Activated CD4-positive, alpha-beta T cell treated with anti-CD3 and anti-CD28 coated beads, Interleukin-2, amount 10 ng/mL, durations not matched to agents 7 days and 5 days (primary cell): ENCODE data around the gene EFNA4. TPM values are rescaled to one million over a fixed set of nuclear protein-coding genes. Genes with fewer than 3 reads are reported as not detected.

Experiments
- CTCF ChIA-PET: fragments of 350-600 bp; sonication (Branson Sonifier 250); formaldehyde crosslinking; loops from one replicate; lab custom pipeline; 2021; ENCODE audit warnings: antibody characterized with exemption; lab: Charles Lee
- POLR2A ChIA-PET: fragments of 350-600 bp; sonication (Branson Sonifier 250); formaldehyde crosslinking; loops from one replicate; lab custom pipeline; 2021; ENCODE audit warnings: antibody characterized with exemption; lab: Charles Lee
- DNase-seq: peaks from one replicate; pipeline ENCODE4 v3.0.0-alpha.2; 2020
- H3K27ac Mint-ChIP-seq: one replicate; pipeline ENCODE4 v1.8.0; 2021; ENCODE audit warnings: mild to moderate bottlenecking, moderate library complexity, mixed read lengths
- H3K27me3 Mint-ChIP-seq: one replicate; pipeline ENCODE4 v1.8.0; 2021; ENCODE audit warnings: mixed read lengths
- H3K36me3 Mint-ChIP-seq: one replicate; pipeline ENCODE4 v1.8.0; 2021; ENCODE audit warnings: low read depth, mixed read lengths
- H3K4me1 Mint-ChIP-seq: one replicate; pipeline ENCODE4 v1.8.0; 2021; ENCODE audit warnings: mixed read lengths
- H3K4me3 Mint-ChIP-seq: one replicate; pipeline ENCODE4 v1.8.0; 2021; ENCODE audit warnings: mild to moderate bottlenecking, moderate library complexity, mixed read lengths
- H3K9me3 Mint-ChIP-seq: one replicate; pipeline ENCODE4 v1.8.0; 2021; ENCODE audit warnings: mixed read lengths
- total RNA-seq, 2 experiments: library from RNA; stranded (reverse); gene quantifications; one replicate each; pipeline ENCODE4 v1.2.3, GENCODE V29; 2021

The EFNA4 gene
- total RNA-seq, 2 experiments from 2014 or later, result 8.2 to 8.3 TPM

GRCh38 chr1:155072531-155073289, 9.2 kb downstream of the EFNA4 start:
- H3K4me3 Mint-ChIP-seq, result no peak overlapping the region
- CTCF ChIA-PET, result interaction anchor here (0.8 to 1.6 kb wide), 7 partner anchors 11 to 100 kb away, joined by 3 to 7 read pairs (median 4); partner anchors contain the start of genes ADAM15 and LENEP

DNA sequence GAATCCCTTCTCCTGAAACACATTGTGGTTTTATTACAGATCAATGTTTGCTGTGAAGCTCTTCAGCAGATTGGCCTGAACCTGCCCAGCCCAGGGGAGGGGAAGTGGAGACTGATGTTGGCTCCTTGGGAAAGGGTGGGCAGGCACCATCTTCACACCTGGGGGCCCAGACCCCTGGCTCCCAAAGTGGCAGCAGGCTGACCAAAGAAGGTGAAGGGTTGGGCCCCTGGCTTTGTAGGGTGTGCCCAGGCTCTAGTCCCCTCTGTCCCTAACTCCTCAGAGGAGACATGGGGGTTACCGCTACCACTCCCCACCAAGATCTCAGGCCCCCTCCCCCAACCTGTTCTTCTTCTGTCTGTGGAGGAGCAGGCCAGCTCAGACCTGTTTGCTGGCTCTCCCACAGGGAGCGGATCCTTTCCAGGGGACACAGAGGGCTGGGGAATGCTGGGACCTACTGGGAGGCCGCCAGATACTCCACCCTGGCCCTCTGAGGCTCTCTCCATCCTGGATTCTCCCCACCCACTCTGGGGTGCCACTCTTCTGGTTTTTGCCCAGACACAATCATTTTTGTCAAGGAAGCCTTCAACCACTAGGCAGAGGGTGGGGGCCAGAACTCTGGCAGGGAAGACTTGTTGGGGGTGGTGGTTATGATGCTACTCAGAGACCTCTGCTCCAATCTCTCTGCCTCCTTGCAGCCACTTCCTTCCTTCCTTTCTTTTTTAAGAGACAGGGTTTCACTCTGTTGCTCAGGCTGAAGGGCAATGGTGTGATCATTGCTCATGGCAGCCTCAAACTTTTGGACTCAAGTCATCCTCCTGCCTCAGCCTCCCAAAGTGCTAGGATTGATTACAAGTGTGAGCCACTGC, 10.1 kb downstream of the EFNA4 start:
- DNase-seq, result peak; percentile 58
- H3K27ac Mint-ChIP-seq, result peak overlapping the region; percentile 58
- H3K9me3 Mint-ChIP-seq, result no peaks in the 10 kb centered on the region
- H3K4me1 Mint-ChIP-seq, result peaks cover 69% of the 10 kb centered on the region
- H3K27me3 Mint-ChIP-seq, result peaks cover 16% of the 10 kb centered on the region
- ChIA-PET POLR2A (no interaction called here), CTCF (interaction anchor here (0.8 to 3.3 kb wide), 5 partner anchors 10 to 22 kb away, joined by 3 to 24 read pairs (median 6); partner anchors contain the start of gene ADAM15)
- H3K36me3 Mint-ChIP-seq, result peaks cover 7% of the 10 kb centered on the region
- no peak overlapping the region for H3K4me3 Mint-ChIP-seq

More at GRCh38 chr1:155072531-155073289, 9.2 kb downstream of the EFNA4 start:
- peaks cover 8% of the 10 kb centered on the region for H3K27me3 Mint-ChIP-seq
- no peaks in the 10 kb centered on the region for H3K9me3 Mint-ChIP-seq
- POLR2A ChIA-PET, result no interaction called here
- no peak for DNase-seq
- peaks cover 9% of the 10 kb centered on the region for H3K36me3 Mint-ChIP-seq
- H3K4me1 Mint-ChIP-seq, result peaks cover 62% of the 10 kb centered on the region
- peak overlapping the region; percentile 58 for H3K27ac Mint-ChIP-seq

DNA sequence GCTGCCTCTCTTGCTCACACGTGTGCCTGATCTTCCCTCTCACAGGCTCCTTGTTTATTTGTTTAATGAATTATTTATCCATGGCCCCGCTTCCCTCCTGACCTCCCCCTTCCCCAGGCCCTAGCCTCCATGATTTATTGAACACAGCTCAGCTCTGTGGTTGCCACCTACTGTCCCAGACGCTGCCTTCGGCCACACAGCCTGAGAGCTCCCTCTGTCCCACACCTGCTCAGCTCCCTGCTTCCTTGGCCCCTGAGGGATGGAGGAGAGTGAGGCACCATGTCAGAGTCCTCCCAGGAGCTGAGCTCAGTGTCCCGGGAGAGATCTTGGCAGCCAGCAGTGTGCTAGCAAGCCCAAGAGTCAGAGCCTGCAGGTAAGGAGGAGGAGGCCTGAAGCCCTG, 12.0 kb downstream of the EFNA4 start:
- CTCF ChIA-PET, result interaction anchor here (0.8 to 3.3 kb wide), 10 partner anchors 9 to 97 kb away, joined by 3 to 24 read pairs (median 4); partner anchors contain the start of genes ADAM15, EFNA4 and KRTCAP2
- POLR2A ChIA-PET, result interaction anchor here (0.6 kb wide), 1 partner anchor 84 kb away, joined by 5 read pairs; no protein-coding TSS in a partner anchor
- H3K9me3 Mint-ChIP-seq, result no peaks in the 10 kb centered on the region
- no peak overlapping the region for H3K4me3 Mint-ChIP-seq
- peaks cover 4% of the 10 kb centered on the region for H3K36me3 Mint-ChIP-seq
- peaks cover 76% of the 10 kb centered on the region for H3K4me1 Mint-ChIP-seq
- DNase-seq, result no peak
- peaks cover 29% of the 10 kb centered on the region for H3K27me3 Mint-ChIP-seq
- H3K27ac Mint-ChIP-seq, result no peak overlapping the region

DNA sequence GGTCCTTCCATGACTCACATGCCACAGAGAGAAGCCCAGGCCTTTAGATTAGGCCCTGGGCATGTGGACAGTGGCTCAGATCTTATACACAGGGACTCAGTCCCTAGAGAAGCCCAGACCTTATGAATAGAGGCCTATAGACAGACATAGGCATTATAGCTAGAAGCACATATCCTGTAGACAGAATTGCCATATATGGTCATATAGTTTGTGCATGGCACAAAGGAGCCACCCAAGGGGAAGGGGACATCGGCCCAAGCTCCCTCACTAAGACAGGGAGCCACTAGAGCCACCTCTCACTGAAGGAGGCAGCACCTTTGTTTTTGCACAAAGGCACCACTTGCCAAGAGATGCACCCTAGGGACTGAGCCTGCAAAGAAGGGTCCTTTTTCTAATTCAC, 12.8 kb downstream of the EFNA4 start:
- Mint-ChIP-seq H3K36me3 (peaks cover 4% of the 10 kb centered on the region), H3K9me3 (no peaks in the 10 kb centered on the region), H3K4me1 (peaks cover 79% of the 10 kb centered on the region), H3K27me3 (peaks cover 34% of the 10 kb centered on the region), H3K4me3 (no peak overlapping the region), H3K27ac (peak overlapping the region; percentile 31)
- DNase-seq, result no peak
- ChIA-PET POLR2A (interaction anchor here (0.6 kb wide), 1 partner anchor 84 kb away, joined by 5 read pairs; no protein-coding TSS in a partner anchor), CTCF (interaction anchor here (0.8 to 3.3 kb wide), 7 partner anchors 9 to 90 kb away, joined by 3 to 24 read pairs (median 4); partner anchors contain the start of genes ADAM15 and EFNA4)

DNA sequence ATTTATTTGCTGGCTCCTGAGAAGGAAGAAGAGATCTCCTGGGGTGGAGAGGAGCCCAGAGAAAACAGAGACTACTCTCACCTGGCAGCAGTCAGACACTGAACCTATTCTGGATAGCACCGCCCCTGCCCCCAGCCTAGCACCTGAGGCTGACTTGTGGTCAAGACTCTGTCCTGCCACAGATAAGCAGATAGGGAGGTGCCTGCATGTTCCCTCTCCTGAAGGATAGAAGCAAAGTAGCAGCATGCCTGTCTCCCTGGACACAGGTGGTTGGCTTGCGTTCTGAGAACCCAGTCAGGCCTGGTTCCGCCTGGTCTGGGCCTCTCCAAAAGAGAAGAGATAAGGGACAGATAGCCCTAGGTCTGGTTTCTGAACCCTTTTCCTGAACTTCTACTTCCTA, 13.8 kb downstream of the EFNA4 start:
- CTCF ChIA-PET, result interaction anchor here (1.0 to 3.3 kb wide), 5 partner anchors 8 to 89 kb away, joined by 3 to 24 read pairs (median 3); partner anchors contain the start of gene EFNA4
- no peak for DNase-seq
- Mint-ChIP-seq H3K4me1 (peaks cover 76% of the 10 kb centered on the region), H3K36me3 (peaks cover 7% of the 10 kb centered on the region), H3K9me3 (no peaks in the 10 kb centered on the region), H3K27ac (no peak overlapping the region), H3K4me3 (no peak overlapping the region), H3K27me3 (peaks cover 35% of the 10 kb centered on the region)
- POLR2A ChIA-PET, result no interaction called here

- ChIA-PET CTCF (interaction anchor here (0.7 to 2.2 kb wide), 5 partner anchors 10 to 89 kb away, joined by 3 to 7 read pairs (median 5); partner anchors contain the start of gene EFNA4), POLR2A (no interaction called here)
- Mint-ChIP-seq H3K4me1 (peaks cover 75% of the 10 kb centered on the region), H3K27me3 (peaks cover 41% of the 10 kb centered on the region), H3K36me3 (peaks cover 7% of the 10 kb centered on the region), H3K9me3 (no peaks in the 10 kb centered on the region), H3K4me3 (no peak overlapping the region), H3K27ac (no peak overlapping the region)
- no peak for DNase-seq
These were observed 14.4 kb downstream of the EFNA4 start for GRCh38 chr1:155077758-155078445.

DNA sequence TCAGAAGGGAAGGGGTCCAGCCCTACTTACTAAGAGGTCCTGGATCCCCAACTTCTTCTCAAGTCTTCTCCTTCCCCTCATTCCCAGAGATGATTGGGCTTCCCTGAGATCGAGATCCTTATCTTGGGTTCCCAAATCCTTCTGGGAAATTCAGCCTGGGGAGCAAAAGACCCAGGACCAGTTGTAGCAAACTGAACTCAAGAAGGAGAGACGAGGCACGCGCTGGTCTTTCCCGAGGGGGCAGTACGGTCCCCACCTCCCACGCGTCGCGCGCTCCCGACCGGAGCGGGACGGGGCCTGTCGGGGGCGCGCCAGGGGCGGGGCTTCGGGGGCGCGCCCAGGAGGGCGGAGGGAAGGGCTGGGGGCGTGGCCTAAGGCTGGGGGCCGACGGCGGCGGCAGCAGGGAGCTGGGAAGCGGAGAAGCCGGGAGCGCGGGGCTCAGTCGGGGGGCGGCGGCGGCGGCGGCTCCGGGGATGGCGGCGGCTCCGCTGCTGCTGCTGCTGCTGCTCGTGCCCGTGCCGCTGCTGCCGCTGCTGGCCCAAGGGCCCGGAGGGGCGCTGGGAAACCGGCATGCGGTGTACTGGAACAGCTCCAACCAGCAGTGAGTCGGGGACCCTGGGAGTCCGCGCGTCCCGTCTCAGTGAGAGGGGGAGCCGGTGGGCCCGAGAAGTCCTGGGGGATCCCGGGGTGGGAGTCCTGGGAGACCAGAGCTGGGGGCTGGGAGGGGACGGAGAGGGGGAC, 15.1 kb downstream of the EFNA4 start, which contains the start of gene EFNA3:
Gene EFNA3, plus strand, starts transcription at position 369 of the 741 bp plus-strand sequence. Its CDS starts 105 bp downstream, at position 474.
- Mint-ChIP-seq H3K27ac (peak within 1 kb of the TSS; percentile 2), H3K36me3 (peaks cover 7% of the 10 kb centered on the region), H3K27me3 (peaks cover 47% of the 10 kb centered on the region), H3K9me3 (no peaks in the 10 kb centered on the region), H3K4me3 (peak within 1 kb of the TSS; percentile 41), H3K4me1 (peaks cover 71% of the 10 kb centered on the region)
- ChIA-PET CTCF (interaction anchor here (0.7 to 2.2 kb wide), 9 partner anchors 9 to 94 kb away, joined by 3 to 7 read pairs (median 4); partner anchors contain the start of genes EFNA4 and KRTCAP2), POLR2A (no interaction called here)
- DNase-seq, result peak; percentile 44

DNA sequence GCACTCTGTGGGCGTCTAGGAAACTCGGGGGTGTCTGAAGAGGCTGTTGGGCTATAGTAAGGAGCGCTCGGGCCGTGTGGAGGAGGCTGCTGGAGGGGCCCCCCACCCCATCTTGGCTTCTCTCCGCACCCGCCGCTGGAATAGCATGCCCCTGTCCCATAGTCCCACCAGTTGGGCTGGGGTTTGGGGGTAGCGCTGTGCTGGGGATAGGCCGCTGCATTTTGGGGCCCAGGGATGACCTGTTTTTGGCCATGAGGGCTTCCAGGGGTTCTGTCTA, 15.6 kb downstream of the EFNA4 start:
- Mint-ChIP-seq H3K36me3 (peaks cover 7% of the 10 kb centered on the region), H3K27ac (no peak overlapping the region), H3K4me1 (peaks cover 71% of the 10 kb centered on the region), H3K27me3 (peaks cover 52% of the 10 kb centered on the region), H3K9me3 (no peaks in the 10 kb centered on the region), H3K4me3 (peak overlapping the region; percentile 41)
- POLR2A ChIA-PET, result no interaction called here
- no peak for DNase-seq
- CTCF ChIA-PET, result interaction anchor here (0.7 to 2.2 kb wide), 7 partner anchors 9 to 93 kb away, joined by 3 to 6 read pairs (median 4); partner anchors contain the start of gene KRTCAP2

DNA sequence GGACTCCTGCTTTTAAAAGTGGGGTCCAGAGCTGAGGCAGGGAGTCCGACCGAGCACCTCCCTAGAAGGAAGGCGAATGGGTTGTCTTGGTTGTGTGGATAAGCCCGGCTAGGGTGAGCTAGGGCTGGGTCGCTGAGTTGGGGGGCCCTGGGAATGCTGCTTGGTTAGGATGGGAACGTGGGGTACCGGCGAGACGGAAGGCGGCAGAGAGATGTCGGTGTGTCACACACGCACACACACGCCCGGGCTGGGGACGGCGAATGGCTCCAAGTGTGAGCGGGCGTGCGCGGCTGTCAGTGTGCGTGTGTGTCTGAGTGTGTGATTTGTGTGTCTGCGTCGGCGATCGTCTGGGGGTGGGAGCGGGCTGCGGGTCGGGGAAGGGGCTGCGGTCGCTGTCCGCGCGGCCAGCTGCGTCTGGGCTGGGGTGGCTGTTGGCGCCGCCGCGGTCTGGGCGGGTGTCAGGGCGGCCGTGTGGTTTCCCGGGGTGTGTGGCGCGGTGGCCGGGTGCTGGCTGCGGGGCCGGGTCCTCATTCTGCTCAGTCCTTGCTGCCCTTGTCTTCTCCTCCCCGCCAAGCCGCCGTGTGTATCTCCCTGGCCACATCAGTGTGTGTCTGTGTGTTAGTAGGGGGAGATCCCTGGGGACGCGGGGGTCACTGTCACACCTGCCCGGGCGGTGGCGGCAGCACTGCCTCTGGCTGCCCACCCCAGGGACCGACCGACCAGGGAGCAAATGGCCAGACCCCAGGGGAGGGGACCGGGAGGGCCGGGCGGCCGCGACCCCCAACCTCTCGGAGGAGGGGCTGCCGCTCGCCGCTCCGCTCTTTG, 16.2 kb downstream of the EFNA4 start:
- H3K4me1 Mint-ChIP-seq, result peaks cover 72% of the 10 kb centered on the region
- no peak for DNase-seq
- peaks cover 54% of the 10 kb centered on the region for H3K27me3 Mint-ChIP-seq
- CTCF ChIA-PET, result interaction anchor here (0.9 to 2.2 kb wide), 9 partner anchors 9 to 93 kb away, joined by 3 to 7 read pairs (median 4); partner anchors contain the start of gene KRTCAP2
- H3K27ac Mint-ChIP-seq, result peak overlapping the region; percentile 2
- H3K36me3 Mint-ChIP-seq, result peaks cover 7% of the 10 kb centered on the region
- H3K4me3 Mint-ChIP-seq, result peak overlapping the region; percentile 41
- POLR2A ChIA-PET, result no interaction called here
- H3K9me3 Mint-ChIP-seq, result no peaks in the 10 kb centered on the region

GRCh38 chr1:155080312-155081228, 17.0 kb downstream of the EFNA4 start:
- H3K9me3 Mint-ChIP-seq, result no peaks in the 10 kb centered on the region
- H3K27ac Mint-ChIP-seq, result no peak overlapping the region
- H3K36me3 Mint-ChIP-seq, result peaks cover 7% of the 10 kb centered on the region
- H3K4me3 Mint-ChIP-seq, result no peak overlapping the region
- DNase-seq, result peak; percentile 34
- CTCF ChIA-PET, result interaction anchor here (0.7 to 1.4 kb wide), 9 partner anchors 10 to 521 kb away, joined by 3 to 7 read pairs (median 3); partner anchors contain the start of genes ADAM15 and KRTCAP2
- POLR2A ChIA-PET, result no interaction called here
- peaks cover 71% of the 10 kb centered on the region for H3K4me1 Mint-ChIP-seq
- peaks cover 54% of the 10 kb centered on the region for H3K27me3 Mint-ChIP-seq
